Measurements from ENCODE around the gene STAP2.
"Not testable (repeated sequence)": the region's sequence is repeated elsewhere in the genome, so short reads cannot be mapped to it uniquely, and the experiment has no call there.

STAP2 gene

GRCh38 chr19:4354897-4355296 lies 16.3 kb upstream of the STAP2 start:
- no peak for DNase-seq

GRCh38 chr19:4354282-4354681 lies 15.7 kb upstream of the STAP2 start:
- no peak for DNase-seq

- peak; percentile 54 to 74 for DNase-seq
Measured at GRCh38 chr19:4352701-4353121, 14.1 kb upstream of the STAP2 start.

GRCh38 chr19:4350726-4351125 lies 12.1 kb upstream of the STAP2 start:
- DNase-seq = no peak

- no peak for DNase-seq
Measured at GRCh38 chr19:4350111-4350510, 11.5 kb upstream of the STAP2 start.

GRCh38 chr19:4349225-4349624 lies 10.6 kb upstream of the STAP2 start:
- DNase-seq = not testable (repeated sequence)

GRCh38 chr19:4347521-4347920 lies 8.9 kb upstream of the STAP2 start:
- DNase-seq = no peak

- no peak for DNase-seq
Measured at GRCh38 chr19:4346020-4346383, 7.4 kb upstream of the STAP2 start.

GRCh38 chr19:4345342-4346019 lies 6.9 kb upstream of the STAP2 start:
- DNase-seq = no peak

GRCh38 chr19:4343370-4344307 lies 5.0 kb upstream of the STAP2 start, which contains the start of gene MPND:
TSS of gene MPND (plus strand) at chr19:4343562. CDS start at chr19:4343594, 32 bp downstream.
- DNase-seq = peak; percentile 85 to 92

GRCh38 chr19:4342615-4343369 lies 4.2 kb upstream of the STAP2 start:
- DNase-seq = peak; percentile 97 to 99

- no peak for DNase-seq
Measured at GRCh38 chr19:4342314-4342614, 3.6 kb upstream of the STAP2 start.

- no peak for DNase-seq
Measured at GRCh38 chr19:4337906-4338440, 654 bp downstream of the STAP2 start.

- no peak for DNase-seq
Measured at GRCh38 chr19:4334929-4335570, 3.6 kb downstream of the STAP2 start.

- DNase-seq = no peak
Measured at GRCh38 chr19:4329858-4330257, 8.8 kb downstream of the STAP2 start.

- DNase-seq = peak in 1 of 2 donors; percentile 43
Measured at GRCh38 chr19:4328991-4329681, 9.5 kb downstream of the STAP2 start.

GRCh38 chr19:4328243-4328990 lies 10.2 kb downstream of the STAP2 start:
- DNase-seq = peak; percentile 95 to 96

GRCh38 chr19:4327877-4328242 lies 10.8 kb downstream of the STAP2 start:
- DNase-seq = no peak

GRCh38 chr19:4327252-4327876 lies 11.3 kb downstream of the STAP2 start:
- DNase-seq = peak; percentile 75 to 80

GRCh38 chr19:4326837-4327251 lies 11.8 kb downstream of the STAP2 start:
- DNase-seq = peak in 1 of 2 donors; percentile 33

All from CD4-positive, alpha-beta T cell treated with Interferon alpha-2 for 1 hour (primary cell).